ENCODE results near the gene HCN2.

The HCN2 gene

DNA sequence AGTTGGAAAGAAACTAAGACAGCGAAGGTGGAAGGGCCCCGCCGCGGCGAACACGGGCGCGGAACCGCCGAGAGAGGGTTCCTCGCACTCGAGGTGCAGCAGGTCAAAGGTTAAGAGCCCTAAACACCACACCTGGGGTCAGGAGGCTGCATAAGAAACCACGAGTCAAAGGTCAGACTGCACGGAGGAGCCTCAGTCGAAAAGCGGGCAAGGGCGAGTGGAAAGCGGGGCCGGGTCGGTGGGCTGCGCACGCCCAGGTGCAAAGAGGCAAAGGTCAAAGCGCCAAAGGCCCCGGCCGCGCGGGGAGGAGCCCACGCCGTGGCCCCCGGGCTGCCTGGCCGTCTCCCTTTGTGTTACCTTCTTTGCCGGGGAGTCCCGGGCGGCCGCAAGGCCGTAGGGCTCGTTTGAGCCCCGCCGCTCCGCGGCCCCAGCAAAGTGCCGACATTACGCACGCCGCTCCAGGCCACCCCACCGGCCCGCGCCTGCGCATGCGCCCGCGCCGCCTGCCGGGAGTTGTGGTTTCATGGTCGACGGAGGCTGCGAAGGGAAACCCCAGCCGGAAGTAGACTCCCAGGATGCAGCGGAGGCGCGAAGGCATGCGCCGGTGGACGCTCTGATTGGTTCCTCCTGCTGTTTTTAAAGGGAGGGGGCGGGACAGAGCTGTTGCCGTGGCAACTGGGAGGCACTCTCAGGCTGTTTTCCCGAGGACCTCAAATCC, 43.5 kb downstream of the HCN2 start, which contains the start of gene POLRMT:
POLRMT (minus strand) TSS at position 470 of the 718 bp plus-strand sequence; CDS start at position 445, 25 bp downstream.
- Histone ChIP-seq H3K23ac (ENCODE audit: low read length in 2 of 2) (peak within 1 kb of the TSS in 1 of 2 experiments; percentile 73), H4K8ac (ENCODE audit: low read length) (peak within 1 kb of the TSS; percentile 35), H3K9ac (ENCODE audit: low read length) (peak within 1 kb of the TSS; percentile 85), H3K27me3 (ENCODE audit: control insufficient read depth in 1 of 2, insufficient read depth in 1 of 2, low read length in 2 of 2) (no peaks in the 10 kb centered on the region), H2BK120ac (ENCODE audit: low read depth, low read length) (peak within 1 kb of the TSS; percentile 44), H3K36me3 (ENCODE audit: control insufficient read depth in 1 of 2, insufficient read depth in 2 of 2, low read depth in 1 of 2, low read length in 2 of 2) (peaks cover 18 to 26% of the 10 kb centered on the region in 2 experiments), H3K27ac (ENCODE audit: low read length, poor library complexity, severe bottlenecking) (peak within 1 kb of the TSS; percentile 62), H2BK5ac (ENCODE audit: low read depth, low read length, poor library complexity, severe bottlenecking) (no peak within 1 kb of the TSS), H3K4ac (ENCODE audit: low read depth in 1 of 2, low read length in 2 of 2) (peak within 1 kb of the TSS; percentile 42 to 77), H2AFZ (ENCODE audit: low read depth, low read length) (peak within 1 kb of the TSS; percentile 60), H3K79me1 (replicated peaks; ENCODE audit: low read length, poor library complexity, severe bottlenecking) (peaks cover 19% of the 10 kb centered on the region), H3K9me3 (ENCODE audit: control insufficient read depth, low read length) (no peaks in the 10 kb centered on the region), H3K4me3 (ENCODE audit: insufficient read depth in 1 of 2, low read depth in 1 of 2, low read length in 2 of 2) (peak within 1 kb of the TSS; percentile 76 to 97), H3K4me1 (ENCODE audit: control insufficient read depth, insufficient read depth, low read depth, low read length) (peaks cover 28% of the 10 kb centered on the region), H2BK15ac (ENCODE audit: low read depth, poor library complexity, severe bottlenecking) (peak within 1 kb of the TSS; percentile 84), H3K14ac (ENCODE audit: low read length in 2 of 2) (peak within 1 kb of the TSS in 1 of 2 experiments; percentile 35), H2BK12ac (ENCODE audit: low read length in 2 of 2) (peak within 1 kb of the TSS in 1 of 2 experiments; percentile 37), H2AK5ac (ENCODE audit: low read length, severe bottlenecking) (no peak within 1 kb of the TSS), H3K18ac (ENCODE audit: low read depth in 1 of 2, low read length in 2 of 2) (peak within 1 kb of the TSS; percentile 50 to 94), H4K91ac (ENCODE audit: low read length) (peak within 1 kb of the TSS; percentile 34), H3K4me2 (ENCODE audit: low read length, poor library complexity, severe bottlenecking) (peak within 1 kb of the TSS; percentile 89)
- DNase-seq = peak; percentile 98
- under 1% methylated on average over 67 of the region's 67 CpGs for WGBS

- H2AFZ ChIP-seq (ENCODE audit: low read depth, low read length) = no peak overlapping the region
- peak overlapping the region in 1 of 2 experiments; percentile 50 for H3K18ac ChIP-seq (ENCODE audit: low read depth in 1 of 2, low read length in 2 of 2)
- H3K79me1 ChIP-seq (replicated peaks; ENCODE audit: low read length, poor library complexity, severe bottlenecking) = peaks cover 14% of the 10 kb centered on the region
- H3K4ac ChIP-seq (ENCODE audit: low read depth in 1 of 2, low read length in 2 of 2) = no peak overlapping the region
- no peak for DNase-seq
- no peak overlapping the region for H2AK5ac ChIP-seq (ENCODE audit: low read length, severe bottlenecking)
- H4K8ac ChIP-seq (ENCODE audit: low read length) = peak overlapping the region; percentile 12
- H3K9ac ChIP-seq (ENCODE audit: low read length) = peak overlapping the region; percentile 85
- peak overlapping the region; percentile 72 for H3K4me2 ChIP-seq (ENCODE audit: low read length, poor library complexity, severe bottlenecking)
- H2BK120ac ChIP-seq (ENCODE audit: low read depth, low read length) = no peak overlapping the region
- peak overlapping the region; percentile 62 for H3K27ac ChIP-seq (ENCODE audit: low read length, poor library complexity, severe bottlenecking)
- no peak overlapping the region for H4K91ac ChIP-seq (ENCODE audit: low read length)
- peaks cover 31% of the 10 kb centered on the region for H3K4me1 ChIP-seq (ENCODE audit: control insufficient read depth, insufficient read depth, low read depth, low read length)
- 35% methylated on average over 32 of the region's 32 CpGs for WGBS
- no peak overlapping the region for H3K23ac ChIP-seq (ENCODE audit: low read length in 2 of 2)
- no peak overlapping the region for H3K14ac ChIP-seq (ENCODE audit: low read length in 2 of 2)
- H2BK12ac ChIP-seq (ENCODE audit: low read length in 2 of 2) = peak overlapping the region in 1 of 2 experiments; percentile 35
- H3K36me3 ChIP-seq (ENCODE audit: control insufficient read depth in 1 of 2, insufficient read depth in 2 of 2, low read depth in 1 of 2, low read length in 2 of 2) = peaks cover 12 to 20% of the 10 kb centered on the region in 2 experiments
- no peak overlapping the region for H2BK5ac ChIP-seq (ENCODE audit: low read depth, low read length, poor library complexity, severe bottlenecking)
- no peaks in the 10 kb centered on the region for H3K9me3 ChIP-seq (ENCODE audit: control insufficient read depth, low read length)
- peaks cover 0 to 7% of the 10 kb centered on the region in 2 experiments for H3K27me3 ChIP-seq (ENCODE audit: control insufficient read depth in 1 of 2, insufficient read depth in 1 of 2, low read length in 2 of 2)
- H2BK15ac ChIP-seq (ENCODE audit: low read depth, poor library complexity, severe bottlenecking) = peak overlapping the region; percentile 44
- H3K4me3 ChIP-seq (ENCODE audit: insufficient read depth in 1 of 2, low read depth in 1 of 2, low read length in 2 of 2) = peak overlapping the region; percentile 76 to 97
Observed at GRCh38 chr19:633786-634639, 44.3 kb downstream of the HCN2 start.

DNA sequence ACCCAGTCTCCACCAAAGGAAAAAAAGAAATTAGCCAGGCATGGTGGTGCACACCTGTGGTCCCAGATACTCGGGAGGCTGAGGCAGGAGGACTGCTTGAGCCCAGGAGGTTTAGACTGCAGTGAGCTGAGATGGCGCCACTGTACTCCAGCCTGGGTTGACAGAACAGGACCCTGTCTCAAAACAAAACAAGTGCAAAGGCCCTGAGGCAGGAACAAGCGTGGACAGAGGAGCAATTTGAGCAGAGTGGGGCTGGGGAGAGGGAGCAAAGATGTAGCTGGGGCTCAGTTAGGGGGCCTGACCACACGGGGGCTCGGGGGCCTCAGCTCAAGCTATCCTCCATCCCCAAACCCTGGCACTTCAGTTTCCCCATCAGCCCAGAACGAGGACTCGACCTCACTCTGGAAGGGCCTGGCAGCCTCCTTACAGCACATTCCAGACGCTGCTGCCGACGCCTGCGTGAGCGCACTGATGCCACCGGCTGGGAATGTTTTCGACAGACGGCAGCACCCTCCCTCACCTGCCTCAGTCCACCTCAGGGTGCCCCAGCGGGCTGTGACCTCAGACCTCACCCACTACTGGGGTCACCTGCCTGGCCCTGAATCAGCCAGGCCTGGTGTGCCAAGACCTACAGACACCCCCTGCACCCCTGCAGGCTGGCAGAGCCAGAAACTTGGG, 45.4 kb downstream of the HCN2 start:
- no peaks in the 10 kb centered on the region for H3K9me3 ChIP-seq (ENCODE audit: control insufficient read depth, low read length)
- H3K79me1 ChIP-seq (replicated peaks; ENCODE audit: low read length, poor library complexity, severe bottlenecking) = peaks cover 14% of the 10 kb centered on the region
- no peak overlapping the region for H2AFZ ChIP-seq (ENCODE audit: low read depth, low read length)
- no peak overlapping the region for H3K27ac ChIP-seq (ENCODE audit: low read length, poor library complexity, severe bottlenecking)
- no peak for DNase-seq
- H4K8ac ChIP-seq (ENCODE audit: low read length) = no peak overlapping the region
- no peak overlapping the region for H2BK12ac ChIP-seq (ENCODE audit: low read length in 2 of 2)
- H3K9ac ChIP-seq (ENCODE audit: low read length) = no peak overlapping the region
- peak overlapping the region in 1 of 2 experiments; percentile 16 for H3K4ac ChIP-seq (ENCODE audit: low read depth in 1 of 2, low read length in 2 of 2)
- no peak overlapping the region for H2AK5ac ChIP-seq (ENCODE audit: low read length, severe bottlenecking)
- no peak overlapping the region for H2BK5ac ChIP-seq (ENCODE audit: low read depth, low read length, poor library complexity, severe bottlenecking)
- H3K4me2 ChIP-seq (ENCODE audit: low read length, poor library complexity, severe bottlenecking) = no peak overlapping the region
- H2BK120ac ChIP-seq (ENCODE audit: low read depth, low read length) = no peak overlapping the region
- no peak overlapping the region for H3K23ac ChIP-seq (ENCODE audit: low read length in 2 of 2)
- WGBS = 90% methylated on average over 16 of the region's 16 CpGs
- H4K91ac ChIP-seq (ENCODE audit: low read length) = no peak overlapping the region
- no peak overlapping the region for H3K18ac ChIP-seq (ENCODE audit: low read depth in 1 of 2, low read length in 2 of 2)
- peaks cover 8 to 11% of the 10 kb centered on the region in 2 experiments for H3K36me3 ChIP-seq (ENCODE audit: control insufficient read depth in 1 of 2, insufficient read depth in 2 of 2, low read depth in 1 of 2, low read length in 2 of 2)
- no peak overlapping the region for H3K14ac ChIP-seq (ENCODE audit: low read length in 2 of 2)
- peaks cover 0 to 8% of the 10 kb centered on the region in 2 experiments for H3K27me3 ChIP-seq (ENCODE audit: control insufficient read depth in 1 of 2, insufficient read depth in 1 of 2, low read length in 2 of 2)
- H2BK15ac ChIP-seq (ENCODE audit: low read depth, poor library complexity, severe bottlenecking) = peak overlapping the region; percentile 2
- H3K4me3 ChIP-seq (ENCODE audit: insufficient read depth in 1 of 2, low read depth in 1 of 2, low read length in 2 of 2) = no peak overlapping the region
- peaks cover 33% of the 10 kb centered on the region for H3K4me1 ChIP-seq (ENCODE audit: control insufficient read depth, insufficient read depth, low read depth, low read length)

Measured in mesenchymal stem cell (in vitro differentiated cells and primary cell).